Skeletal muscle tissue (tissue), 4 donors: ENCODE results near the gene RPL13. TPM values are rescaled to one million over a fixed set of nuclear protein-coding genes. Genes with fewer than 3 reads are reported as not detected.

Source experiments
- H3K27ac ChIP-seq: one replicate; pipeline ENCODE4 v1.7.0; 2013; ENCODE audit warnings: mild to moderate bottlenecking, low read depth, low read length, inconsistent platforms
- H3K27me3 ChIP-seq, 3 donors: one replicate each; pipeline ENCODE4 v1.7.0; 2013; ENCODE audit warnings: low read length in 3 of 3; ENCODE audit not compliant: control insufficient read depth in 3 of 3, insufficient read depth in 3 of 3
- H3K36me3 ChIP-seq, 3 donors: one replicate each; pipeline ENCODE4 v1.7.0; 2013; ENCODE audit warnings: low read length in 3 of 3; ENCODE audit not compliant: control insufficient read depth in 3 of 3, insufficient read depth in 3 of 3
- H3K4me1 ChIP-seq, 3 donors: one replicate each; pipeline ENCODE4 v1.7.0; 2013; ENCODE audit warnings: low read length in 3 of 3, mild to moderate bottlenecking in 3 of 3; ENCODE audit not compliant: control insufficient read depth in 3 of 3, insufficient read depth in 3 of 3
- H3K4me3 ChIP-seq, 3 donors: one replicate each; pipeline ENCODE4 v1.7.0; 2013; ENCODE audit warnings: low read length in 3 of 3
- H3K9ac ChIP-seq, 3 donors: one replicate each; pipeline ENCODE4 v1.7.0; 2013; ENCODE audit warnings: low read length in 3 of 3, mild to moderate bottlenecking in 3 of 3, moderate library complexity in 2 of 3, low read depth in 1 of 3
- H3K9me3 ChIP-seq, 3 donors: one replicate each; pipeline ENCODE4 v1.7.0; 2013; ENCODE audit warnings: low read length in 3 of 3; ENCODE audit not compliant: control insufficient read depth in 3 of 3
- total RNA-seq: library from RNA; depleted of rRNA; stranded (reverse); fragments of >200 nt; gene quantifications from one replicate; pipeline ENCODE4 v1.2.3, GENCODE V29; 2014
- donor health status: Osteomylitis.

Gene RPL13
- total RNA-seq, 1 donor from 2014 or later = 2,337 TPM

GRCh38 chr16:89575247-89576152, 15.0 kb downstream of the RPL13 start, which contains the start of gene CPNE7:
Gene CPNE7, plus strand, starts transcription at chr16:89575758. Its CDS starts 140 bp downstream, at chr16:89575898.
- Histone ChIP-seq H3K4me1 (peaks cover 5 to 7% (median 5%) of the 10 kb centered on the region in 3 donors), H3K9me3 (no peaks in the 10 kb centered on the region), H3K9ac (peak within 1 kb of the TSS in 1 of 3 donors; percentile 45), H3K4me3 (no peak within 1 kb of the TSS), H3K36me3 (no peaks in the 10 kb centered on the region), H3K27ac (no peak within 1 kb of the TSS), H3K27me3 (peaks cover 44 to 62% (median 57%) of the 10 kb centered on the region in 3 donors)

GRCh38 chr16:89576153-89577054, 15.9 kb downstream of the RPL13 start:
- no peak overlapping the region for H3K9ac ChIP-seq
- H3K4me3 ChIP-seq = no peak overlapping the region
- H3K27ac ChIP-seq = no peak overlapping the region
- H3K27me3 ChIP-seq = peaks cover 40 to 59% (median 52%) of the 10 kb centered on the region in 3 donors
- H3K9me3 ChIP-seq = peaks cover 0 to 3% (median 0%) of the 10 kb centered on the region in 3 donors
- peaks cover 5 to 7% (median 5%) of the 10 kb centered on the region in 3 donors for H3K4me1 ChIP-seq
- no peaks in the 10 kb centered on the region for H3K36me3 ChIP-seq

GRCh38 chr16:89577055-89577759, 16.7 kb downstream of the RPL13 start:
- H3K27me3 ChIP-seq = peaks cover 32 to 51% (median 45%) of the 10 kb centered on the region in 3 donors
- H3K9ac ChIP-seq = no peak overlapping the region
- H3K9me3 ChIP-seq = peaks cover 0 to 3% (median 0%) of the 10 kb centered on the region in 3 donors
- no peak overlapping the region for H3K27ac ChIP-seq
- peaks cover 5 to 7% (median 7%) of the 10 kb centered on the region in 3 donors for H3K4me1 ChIP-seq
- no peak overlapping the region for H3K4me3 ChIP-seq
- H3K36me3 ChIP-seq = no peaks in the 10 kb centered on the region

GRCh38 chr16:89579351-89579750, 18.9 kb downstream of the RPL13 start:
- Histone ChIP-seq H3K9ac (no peak overlapping the region), H3K36me3 (no peaks in the 10 kb centered on the region), H3K4me1 (peaks cover 1 to 6% (median 5%) of the 10 kb centered on the region in 3 donors), H3K9me3 (peaks cover 0 to 3% (median 0%) of the 10 kb centered on the region in 3 donors), H3K4me3 (no peak overlapping the region), H3K27me3 (peaks cover 18 to 36% (median 29%) of the 10 kb centered on the region in 3 donors), H3K27ac (no peak overlapping the region)

GRCh38 chr16:89581045-89581695, 20.7 kb downstream of the RPL13 start:
- H3K4me1 ChIP-seq = peaks cover 0 to 3% (median 0%) of the 10 kb centered on the region in 3 donors
- peaks cover 0 to 3% (median 0%) of the 10 kb centered on the region in 3 donors for H3K9me3 ChIP-seq
- no peak overlapping the region for H3K27ac ChIP-seq
- no peak overlapping the region for H3K4me3 ChIP-seq
- peaks cover 12 to 25% (median 13%) of the 10 kb centered on the region in 3 donors for H3K27me3 ChIP-seq
- H3K9ac ChIP-seq = no peak overlapping the region
- no peaks in the 10 kb centered on the region for H3K36me3 ChIP-seq

- Histone ChIP-seq H3K4me3 (no peak overlapping the region), H3K9me3 (peaks cover 0 to 3% (median 0%) of the 10 kb centered on the region in 3 donors), H3K36me3 (no peaks in the 10 kb centered on the region), H3K27me3 (peaks cover 8 to 19% (median 10%) of the 10 kb centered on the region in 3 donors), H3K27ac (no peak overlapping the region), H3K4me1 (peaks cover 0 to 3% (median 0%) of the 10 kb centered on the region in 3 donors), H3K9ac (no peak overlapping the region)
Measured at GRCh38 chr16:89581861-89582563, 21.5 kb downstream of the RPL13 start.

GRCh38 chr16:89582614-89583196, 22.2 kb downstream of the RPL13 start:
- Histone ChIP-seq H3K36me3 (no peaks in the 10 kb centered on the region), H3K27ac (no peak overlapping the region), H3K4me1 (peaks cover 0 to 3% (median 0%) of the 10 kb centered on the region in 3 donors), H3K9me3 (peaks cover 0 to 3% (median 0%) of the 10 kb centered on the region in 3 donors), H3K4me3 (no peak overlapping the region), H3K27me3 (peaks cover under 1 to 12% (median 4%) of the 10 kb centered on the region in 3 donors), H3K9ac (no peak overlapping the region)

GRCh38 chr16:89583197-89583894, 22.9 kb downstream of the RPL13 start:
- Histone ChIP-seq H3K27me3 (peaks cover 0 to 12% (median 4%) of the 10 kb centered on the region in 3 donors), H3K9ac (no peak overlapping the region), H3K36me3 (no peaks in the 10 kb centered on the region), H3K4me3 (no peak overlapping the region), H3K9me3 (peaks cover 0 to 3% (median 0%) of the 10 kb centered on the region in 3 donors), H3K4me1 (peaks cover 0 to 3% (median 0%) of the 10 kb centered on the region in 3 donors), H3K27ac (no peak overlapping the region)
